Measurements from ENCODE around the gene KRTAP10-1. TPM values are rescaled to one million over a fixed set of nuclear protein-coding genes. Genes with fewer than 3 reads are reported as not detected.

The KRTAP10-1 gene
- total and polyA plus RNA-seq, 9 of the 15 experiments (the other 6 are each of a cell fraction or from before 2014, with no cell fraction given): not detected

DNA sequence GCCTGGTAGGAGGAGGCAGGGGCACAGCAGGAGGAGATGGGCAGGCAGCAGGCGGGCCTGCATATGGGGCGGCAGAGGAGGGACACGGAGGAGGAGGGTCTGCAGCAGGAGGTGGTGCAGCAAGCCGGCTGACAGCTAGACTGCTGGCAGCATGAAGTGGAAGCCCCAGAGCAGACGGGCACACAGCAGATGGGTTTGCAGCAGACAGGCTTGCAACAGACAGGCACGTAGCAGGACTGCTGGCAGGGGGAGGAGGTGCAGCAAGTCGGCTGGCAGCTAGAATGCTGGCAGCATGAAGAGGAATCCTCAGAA, 39.8 kb upstream of the KRTAP10-1 start:
- DNase-seq (ENCODE audit: extremely low read depth in 1 of 4, low spot score in 3 of 4): no peak
- TF ChIP-seq, protein P1, sequence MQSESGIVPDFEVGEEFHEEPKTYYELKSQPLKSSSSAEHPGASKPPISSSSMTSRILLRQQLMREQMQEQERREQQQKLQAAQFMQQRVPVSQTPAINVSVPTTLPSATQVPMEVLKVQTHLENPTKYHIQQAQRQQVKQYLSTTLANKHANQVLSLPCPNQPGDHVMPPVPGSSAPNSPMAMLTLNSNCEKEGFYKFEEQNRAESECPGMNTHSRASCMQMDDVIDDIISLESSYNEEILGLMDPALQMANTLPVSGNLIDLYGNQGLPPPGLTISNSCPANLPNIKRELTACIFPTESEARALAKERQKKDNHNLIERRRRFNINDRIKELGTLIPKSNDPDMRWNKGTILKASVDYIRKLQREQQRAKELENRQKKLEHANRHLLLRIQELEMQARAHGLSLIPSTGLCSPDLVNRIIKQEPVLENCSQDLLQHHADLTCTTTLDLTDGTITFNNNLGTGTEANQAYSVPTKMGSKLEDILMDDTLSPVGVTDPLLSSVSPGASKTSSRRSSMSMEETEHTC (IDR thresholded peaks at IDR 0.05): no peak
- no peak for TF ChIP-seq ZNF644 (tag; IDR thresholded peaks at IDR 0.05; ENCODE audit: low read depth)
- TF ChIP-seq ZNF384 (IDR thresholded peaks at IDR 0.05; ENCODE audit: low read depth, low read length): no peak
- no peak for TF ChIP-seq ZNF41 (CRISPR knock-in tag; conservative IDR thresholded peaks at IDR 0.05)
- TF ChIP-seq, protein P2, sequence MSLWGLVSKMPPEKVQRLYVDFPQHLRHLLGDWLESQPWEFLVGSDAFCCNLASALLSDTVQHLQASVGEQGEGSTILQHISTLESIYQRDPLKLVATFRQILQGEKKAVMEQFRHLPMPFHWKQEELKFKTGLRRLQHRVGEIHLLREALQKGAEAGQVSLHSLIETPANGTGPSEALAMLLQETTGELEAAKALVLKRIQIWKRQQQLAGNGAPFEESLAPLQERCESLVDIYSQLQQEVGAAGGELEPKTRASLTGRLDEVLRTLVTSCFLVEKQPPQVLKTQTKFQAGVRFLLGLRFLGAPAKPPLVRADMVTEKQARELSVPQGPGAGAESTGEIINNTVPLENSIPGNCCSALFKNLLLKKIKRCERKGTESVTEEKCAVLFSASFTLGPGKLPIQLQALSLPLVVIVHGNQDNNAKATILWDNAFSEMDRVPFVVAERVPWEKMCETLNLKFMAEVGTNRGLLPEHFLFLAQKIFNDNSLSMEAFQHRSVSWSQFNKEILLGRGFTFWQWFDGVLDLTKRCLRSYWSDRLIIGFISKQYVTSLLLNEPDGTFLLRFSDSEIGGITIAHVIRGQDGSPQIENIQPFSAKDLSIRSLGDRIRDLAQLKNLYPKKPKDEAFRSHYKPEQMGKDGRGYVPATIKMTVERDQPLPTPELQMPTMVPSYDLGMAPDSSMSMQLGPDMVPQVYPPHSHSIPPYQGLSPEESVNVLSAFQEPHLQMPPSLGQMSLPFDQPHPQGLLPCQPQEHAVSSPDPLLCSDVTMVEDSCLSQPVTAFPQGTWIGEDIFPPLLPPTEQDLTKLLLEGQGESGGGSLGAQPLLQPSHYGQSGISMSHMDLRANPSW (CRISPR knock-in tag; IDR thresholded peaks at IDR 0.05): no peak
- TF ChIP-seq CHD2 (IDR thresholded peaks at IDR 0.05; ENCODE audit: low read depth, low read length): no peak
- TF ChIP-seq SLC30A9 (CRISPR knock-in tag; IDR thresholded peaks at IDR 0.05): no peak
- TF ChIP-seq, protein P3, sequence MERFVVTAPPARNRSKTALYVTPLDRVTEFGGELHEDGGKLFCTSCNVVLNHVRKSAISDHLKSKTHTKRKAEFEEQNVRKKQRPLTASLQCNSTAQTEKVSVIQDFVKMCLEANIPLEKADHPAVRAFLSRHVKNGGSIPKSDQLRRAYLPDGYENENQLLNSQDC (CRISPR knock-in tag; IDR thresholded peaks at IDR 0.05): no peak
- TF ChIP-seq, protein P4, sequence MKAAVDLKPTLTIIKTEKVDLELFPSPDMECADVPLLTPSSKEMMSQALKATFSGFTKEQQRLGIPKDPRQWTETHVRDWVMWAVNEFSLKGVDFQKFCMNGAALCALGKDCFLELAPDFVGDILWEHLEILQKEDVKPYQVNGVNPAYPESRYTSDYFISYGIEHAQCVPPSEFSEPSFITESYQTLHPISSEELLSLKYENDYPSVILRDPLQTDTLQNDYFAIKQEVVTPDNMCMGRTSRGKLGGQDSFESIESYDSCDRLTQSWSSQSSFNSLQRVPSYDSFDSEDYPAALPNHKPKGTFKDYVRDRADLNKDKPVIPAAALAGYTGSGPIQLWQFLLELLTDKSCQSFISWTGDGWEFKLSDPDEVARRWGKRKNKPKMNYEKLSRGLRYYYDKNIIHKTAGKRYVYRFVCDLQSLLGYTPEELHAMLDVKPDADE (conservative IDR thresholded peaks at IDR 0.05; ENCODE audit: control insufficient read depth, low read depth, low read length): no peak
- no peak for TF ChIP-seq ZBTB1 (CRISPR knock-in tag; IDR thresholded peaks at IDR 0.05; ENCODE audit: borderline replicate concordance, low read depth)
- no peak for TF ChIP-seq NEUROD1 (IDR thresholded peaks at IDR 0.05; ENCODE audit: borderline replicate concordance, low read depth, low read length, partially characterized antibody)
- TF ChIP-seq SMAD1 (IDR thresholded peaks at IDR 0.05; ENCODE audit: low read depth, low read length, partially characterized antibody): no peak
- TF ChIP-seq, protein P5, sequence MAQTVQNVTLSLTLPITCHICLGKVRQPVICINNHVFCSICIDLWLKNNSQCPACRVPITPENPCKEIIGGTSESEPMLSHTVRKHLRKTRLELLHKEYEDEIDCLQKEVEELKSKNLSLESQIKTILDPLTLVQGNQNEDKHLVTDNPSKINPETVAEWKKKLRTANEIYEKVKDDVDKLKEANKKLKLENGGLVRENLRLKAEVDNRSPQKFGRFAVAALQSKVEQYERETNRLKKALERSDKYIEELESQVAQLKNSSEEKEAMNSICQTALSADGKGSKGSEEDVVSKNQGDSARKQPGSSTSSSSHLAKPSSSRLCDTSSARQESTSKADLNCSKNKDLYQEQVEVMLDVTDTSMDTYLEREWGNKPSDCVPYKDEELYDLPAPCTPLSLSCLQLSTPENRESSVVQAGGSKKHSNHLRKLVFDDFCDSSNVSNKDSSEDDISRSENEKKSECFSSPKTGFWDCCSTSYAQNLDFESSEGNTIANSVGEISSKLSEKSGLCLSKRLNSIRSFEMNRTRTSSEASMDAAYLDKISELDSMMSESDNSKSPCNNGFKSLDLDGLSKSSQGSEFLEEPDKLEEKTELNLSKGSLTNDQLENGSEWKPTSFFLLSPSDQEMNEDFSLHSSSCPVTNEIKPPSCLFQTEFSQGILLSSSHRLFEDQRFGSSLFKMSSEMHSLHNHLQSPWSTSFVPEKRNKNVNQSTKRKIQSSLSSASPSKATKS (CRISPR knock-in tag; IDR thresholded peaks at IDR 0.05): no peak
- TF ChIP-seq FOXK2 (conservative IDR thresholded peaks at IDR 0.05 in 1 of 2, IDR thresholded peaks at IDR 0.05 in 1 of 2; ENCODE audit: low read depth in 2 of 2): no peak
- TF ChIP-seq CCNT2 (IDR thresholded peaks at IDR 0.05; ENCODE audit: borderline replicate concordance, extremely low read depth, insufficient read length, low read depth, low read length): no peak
- no peak for TF ChIP-seq SP1 (CRISPR knock-in tag; IDR thresholded peaks at IDR 0.05)

More for the DNA sequence above, 39.8 kb upstream of the KRTAP10-1 start:
- no TSS peak for BruUV-seq (replicated peaks)
- H3K27ac ChIP-seq (ENCODE audit: extremely low read depth, low read depth, low read length): no peak overlapping the region
- H3K9me1 ChIP-seq (ENCODE audit: control insufficient read depth, insufficient read depth, low read length): no peaks in the 10 kb centered on the region
- 2% methylated on average over 7 of the region's 7 CpGs for WGBS (ENCODE audit: insufficient coverage, low coverage, missing lambda C conversion rate)
- in situ Hi-C loops (cut with MboI): no loop called here
- H2AFZ ChIP-seq (ENCODE audit: low read depth, low read length): no peak overlapping the region
- intact Hi-C loops (cut with micrococcal nuclease): no loop called here
- H3K4me1 ChIP-seq (replicated peaks in 1 of 2; ENCODE audit: control insufficient read depth in 2 of 2, insufficient read depth in 2 of 2, low read length in 2 of 2): peaks cover 0 to 1% of the 10 kb centered on the region in 2 experiments; a peak in 2 of 5 replicates
- no peaks in the 10 kb centered on the region for H3K79me2 ChIP-seq (ENCODE audit: control insufficient read depth, insufficient read depth, low read length)
- no peak overlapping the region for H3K4me2 ChIP-seq (ENCODE audit: insufficient read depth, low read length)
- CTCF ChIA-PET (ENCODE audit: low intra/inter-chr PET ratio): no interaction called here
- H3K4me3 ChIP-seq: no peak overlapping the region
- FAIRE-seq (no peak), ATAC-seq (no peak)
- H3K9me3 ChIP-seq (replicated peaks; ENCODE audit: control insufficient read depth, insufficient read depth, low read depth, low read length): peaks cover 3% of the 10 kb centered on the region
- H3K36me3 ChIP-seq (ENCODE audit: control insufficient read depth, insufficient read depth, low read length): no peaks in the 10 kb centered on the region
- POLR2A ChIA-PET: interaction anchor here (0.7 kb wide), 1 partner anchor 73 kb away, joined by 4 read pairs; no protein-coding TSS in a partner anchor
- H4K20me1 ChIP-seq (replicated peaks; ENCODE audit: control insufficient read depth, insufficient read depth, low read length): no peaks in the 10 kb centered on the region
- peaks cover 0 to 21% of the 10 kb centered on the region in 2 experiments; a peak in 3 of 5 replicates for H3K27me3 ChIP-seq (ENCODE audit: control insufficient read depth in 2 of 2, insufficient read depth in 2 of 2, low read length in 2 of 2)
- H3K9ac ChIP-seq (ENCODE audit: insufficient read depth in 1 of 2, low read depth in 2 of 2, low read length in 2 of 2): no peak overlapping the region

All from K562 (cell line).